IPS-20b (cell line): ENCODE results near the gene CA14.
"Not testable (repeated sequence)": the region's sequence is repeated elsewhere in the genome, so short reads cannot be mapped to it uniquely, and the experiment has no call there.

ENCODE experiments used
- H3K27ac ChIP-seq: one replicate; pipeline ENCODE4 v1.5.1; 2013; ENCODE audit warnings: low read length
- H3K27me3 ChIP-seq: 2 replicates; pipeline ENCODE4 v1.6.1; 2013; ENCODE audit warnings: mild to moderate bottlenecking, low read length, inconsistent platforms; ENCODE audit not compliant: insufficient read depth
- H3K36me3 ChIP-seq: 2 replicates; pipeline ENCODE4 v1.6.1; 2013; ENCODE audit warnings: low read depth, mild to moderate bottlenecking, inconsistent platforms, low read length, moderate library complexity; ENCODE audit not compliant: insufficient read depth
- H3K4me1 ChIP-seq: 2 replicates; pipeline ENCODE4 v1.6.1; 2013; ENCODE audit warnings: mild to moderate bottlenecking, control low read depth, inconsistent platforms, low read length, moderate library complexity; ENCODE audit not compliant: insufficient read depth
- H3K4me3 ChIP-seq: 2 replicates; pipeline ENCODE4 v1.5.1; 2013; ENCODE audit warnings: mild to moderate bottlenecking, low read length, inconsistent platforms
- H3K9ac ChIP-seq: 2 replicates; pipeline ENCODE4 v1.6.1; 2013; ENCODE audit warnings: low read depth, mild to moderate bottlenecking, inconsistent platforms, low read length, moderate library complexity
- H3K9me3 ChIP-seq: 2 replicates; pipeline ENCODE4 v1.6.1; 2013; ENCODE audit warnings: mild to moderate bottlenecking, low read depth, low read length, inconsistent platforms; ENCODE audit not compliant: insufficient read depth

CA14 gene

GRCh38 chr1:150288382-150288781 lies 30.8 kb downstream of the CA14 start:
- Histone ChIP-seq H3K4me3 (no peak overlapping the region), H3K9ac (no peak overlapping the region), H3K27ac (no peak overlapping the region), H3K9me3 (no peaks in the 10 kb centered on the region), H3K27me3 (peaks cover 4% of the 10 kb centered on the region), H3K4me1 (peaks cover 3% of the 10 kb centered on the region; the same call in 1 of the 2 replicates), H3K36me3 (peaks cover 16% of the 10 kb centered on the region; the same call in 1 of the 2 replicates)

- H3K4me3 ChIP-seq = no peak overlapping the region
- no peaks in the 10 kb centered on the region for H3K27me3 ChIP-seq
- no peak overlapping the region for H3K27ac ChIP-seq
- peaks cover 4% of the 10 kb centered on the region; the same call in 1 of the 2 replicates for H3K4me1 ChIP-seq
- H3K9me3 ChIP-seq = no peaks in the 10 kb centered on the region
- H3K9ac ChIP-seq = no peak overlapping the region
- H3K36me3 ChIP-seq = peaks cover 16% of the 10 kb centered on the region; the same call in 1 of the 2 replicates
These were observed 31.2 kb downstream of the CA14 start for GRCh38 chr1:150288822-150289221.

GRCh38 chr1:150293433-150294253 lies 36.1 kb downstream of the CA14 start, which contains the start of gene MRPS21:
Gene MRPS21, plus strand, starts transcription at chr1:150293861. Its CDS starts 506 bp downstream, at chr1:150294367.
- peaks cover 4% of the 10 kb centered on the region; the same call in 1 of the 2 replicates for H3K4me1 ChIP-seq
- peak within 1 kb of the TSS; percentile 99 for H3K4me3 ChIP-seq
- peak within 1 kb of the TSS; percentile 96 for H3K9ac ChIP-seq
- H3K36me3 ChIP-seq = peaks cover 37% of the 10 kb centered on the region
- H3K9me3 ChIP-seq = no peaks in the 10 kb centered on the region
- H3K27me3 ChIP-seq = no peaks in the 10 kb centered on the region
- H3K27ac ChIP-seq = peak within 1 kb of the TSS; percentile 68

GRCh38 chr1:150295476-150295875 lies 37.9 kb downstream of the CA14 start:
- peak overlapping the region; percentile 40; the same call in 1 of the 2 replicates for H3K4me3 ChIP-seq
- peak overlapping the region; percentile 21; the same call in 1 of the 2 replicates for H3K9ac ChIP-seq

GRCh38 chr1:150299716-150300115 lies 42.1 kb downstream of the CA14 start:
- no peaks in the 10 kb centered on the region for H3K9me3 ChIP-seq
- H3K9ac ChIP-seq = no peak overlapping the region
- no peak overlapping the region for H3K27ac ChIP-seq
- peaks cover 20% of the 10 kb centered on the region for H3K4me1 ChIP-seq
- H3K4me3 ChIP-seq = no peak overlapping the region
- H3K36me3 ChIP-seq = peaks cover 88% of the 10 kb centered on the region
- H3K27me3 ChIP-seq = no peaks in the 10 kb centered on the region

More at GRCh38 chr1:150295476-150295875, 37.9 kb downstream of the CA14 start:
- Histone ChIP-seq H3K36me3 (peaks cover 55% of the 10 kb centered on the region), H3K4me1 (peaks cover 4% of the 10 kb centered on the region; the same call in 1 of the 2 replicates), H3K27ac (no peak overlapping the region), H3K9me3 (no peaks in the 10 kb centered on the region), H3K27me3 (no peaks in the 10 kb centered on the region)

GRCh38 chr1:150302338-150302737 lies 44.8 kb downstream of the CA14 start:
- H3K4me3 ChIP-seq = peak overlapping the region; percentile 43; the same call in 1 of the 2 replicates
- no peaks in the 10 kb centered on the region for H3K27me3 ChIP-seq
- H3K9me3 ChIP-seq = no peaks in the 10 kb centered on the region
- peak overlapping the region; percentile 30; the same call in 1 of the 2 replicates for H3K9ac ChIP-seq
- H3K27ac ChIP-seq = peak overlapping the region; percentile 54
- H3K36me3 ChIP-seq = peaks cover 90% of the 10 kb centered on the region
- peaks cover 20% of the 10 kb centered on the region for H3K4me1 ChIP-seq

GRCh38 chr1:150302902-150303301 lies 45.3 kb downstream of the CA14 start:
- Histone ChIP-seq H3K9me3 (no peaks in the 10 kb centered on the region), H3K9ac (peak overlapping the region; percentile 21; the same call in 1 of the 2 replicates), H3K27me3 (no peaks in the 10 kb centered on the region), H3K36me3 (peaks cover 90% of the 10 kb centered on the region), H3K4me3 (peak overlapping the region; percentile 43; the same call in 1 of the 2 replicates), H3K27ac (peak overlapping the region; percentile 54), H3K4me1 (peaks cover 20% of the 10 kb centered on the region)

GRCh38 chr1:150308585-150308984 lies 51.0 kb downstream of the CA14 start:
- peaks cover 46% of the 10 kb centered on the region for H3K36me3 ChIP-seq
- not testable (repeated sequence) for H3K9ac ChIP-seq, H3K27ac ChIP-seq, H3K9me3 ChIP-seq, H3K4me1 ChIP-seq, H3K4me3 ChIP-seq, H3K27me3 ChIP-seq

- H3K27me3 ChIP-seq = no peaks in the 10 kb centered on the region
- H3K9ac ChIP-seq = no peak overlapping the region
- H3K4me3 ChIP-seq = no peak overlapping the region
- H3K36me3 ChIP-seq = peaks cover 38% of the 10 kb centered on the region
- no peak overlapping the region for H3K27ac ChIP-seq
- H3K4me1 ChIP-seq = no peaks in the 10 kb centered on the region
- H3K9me3 ChIP-seq = no peaks in the 10 kb centered on the region
These were observed 52.4 kb downstream of the CA14 start for GRCh38 chr1:150309758-150310508.

- Histone ChIP-seq H3K9ac (no peak overlapping the region), H3K4me1 (no peaks in the 10 kb centered on the region), H3K27ac (no peak overlapping the region), H3K9me3 (no peaks in the 10 kb centered on the region), H3K27me3 (no peaks in the 10 kb centered on the region), H3K36me3 (peaks cover 19% of the 10 kb centered on the region), H3K4me3 (no peak overlapping the region)
These were observed 54.2 kb downstream of the CA14 start for GRCh38 chr1:150311762-150312161.
